ENCODE results near the gene ATP5PB.

DNA sequence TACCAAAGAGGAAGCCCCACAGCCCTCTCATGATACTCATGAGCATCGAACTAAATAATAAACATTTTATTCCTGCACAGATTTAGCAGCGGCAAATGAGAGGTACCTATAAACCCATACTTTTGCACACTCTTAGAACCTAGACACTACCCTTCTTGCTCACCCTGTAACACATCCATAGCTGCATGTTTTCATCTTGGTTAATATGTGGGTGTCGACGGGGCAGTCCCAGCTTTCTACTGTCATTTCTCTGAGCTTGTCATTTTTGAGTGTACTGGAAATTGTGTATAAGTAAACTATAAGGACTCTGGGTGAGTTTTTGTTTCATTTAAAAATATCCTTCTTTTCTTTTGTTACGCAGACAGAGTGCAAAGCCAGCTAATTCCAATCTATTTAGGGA is 47.2 kb upstream of the ATP5PB start:
- TF ChIP-seq, protein P1, sequence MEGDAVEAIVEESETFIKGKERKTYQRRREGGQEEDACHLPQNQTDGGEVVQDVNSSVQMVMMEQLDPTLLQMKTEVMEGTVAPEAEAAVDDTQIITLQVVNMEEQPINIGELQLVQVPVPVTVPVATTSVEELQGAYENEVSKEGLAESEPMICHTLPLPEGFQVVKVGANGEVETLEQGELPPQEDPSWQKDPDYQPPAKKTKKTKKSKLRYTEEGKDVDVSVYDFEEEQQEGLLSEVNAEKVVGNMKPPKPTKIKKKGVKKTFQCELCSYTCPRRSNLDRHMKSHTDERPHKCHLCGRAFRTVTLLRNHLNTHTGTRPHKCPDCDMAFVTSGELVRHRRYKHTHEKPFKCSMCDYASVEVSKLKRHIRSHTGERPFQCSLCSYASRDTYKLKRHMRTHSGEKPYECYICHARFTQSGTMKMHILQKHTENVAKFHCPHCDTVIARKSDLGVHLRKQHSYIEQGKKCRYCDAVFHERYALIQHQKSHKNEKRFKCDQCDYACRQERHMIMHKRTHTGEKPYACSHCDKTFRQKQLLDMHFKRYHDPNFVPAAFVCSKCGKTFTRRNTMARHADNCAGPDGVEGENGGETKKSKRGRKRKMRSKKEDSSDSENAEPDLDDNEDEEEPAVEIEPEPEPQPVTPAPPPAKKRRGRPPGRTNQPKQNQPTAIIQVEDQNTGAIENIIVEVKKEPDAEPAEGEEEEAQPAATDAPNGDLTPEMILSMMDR (IDR thresholded peaks at IDR 0.05) = no peak
- no peak for TF ChIP-seq POLR2AphosphoS5 (IDR thresholded peaks at IDR 0.05)
- TF ChIP-seq POLR2A (IDR thresholded peaks at IDR 0.05) = no peak
- no peak for TF ChIP-seq EP300 (IDR thresholded peaks at IDR 0.05)
